GM13977 (cell line): ENCODE data around the gene GPATCH4.
"Not testable (repeated sequence)": the region's sequence is repeated elsewhere in the genome, so short reads cannot be mapped to it uniquely, and the experiment has no call there.

Source experiments
- DNase-seq: peaks from one replicate; pipeline ENCODE4 v3.0.0; 2012; ENCODE audit warnings: low spot score
- in situ Hi-C: fragments of 300-500 bp; cut with MboI; formaldehyde crosslinking; loops from one replicate; pipeline ENCODE4 v1.12.0; 2022; ENCODE audit warnings: low sequenced_read_pairs, low pct_unique_long_range_greater_than_20kb, mixed read lengths, inconsistent platforms; ENCODE audit not compliant: unreplicated experiment
- TF ChIP-seq, protein P1 (sequence below): IDR thresholded peaks from 2 replicates; pipeline ENCODE4 v1.5.1; 2012; ENCODE audit warnings: mild to moderate bottlenecking, control low read depth; ENCODE audit not compliant: insufficient read depth; ENCODE audit errors: extremely low read depth, missing control alignments

GPATCH4 gene

GRCh38 chr1:156641761-156642264 lies 40.5 kb upstream of the GPATCH4 start, which contains the start of gene BCAN:
BCAN (plus strand) TSS chr1:156642117; CDS start chr1:156646055, 3,938 bp downstream.
- peak; percentile 74 for DNase-seq
- in situ Hi-C loops, result no loop called here

DNA sequence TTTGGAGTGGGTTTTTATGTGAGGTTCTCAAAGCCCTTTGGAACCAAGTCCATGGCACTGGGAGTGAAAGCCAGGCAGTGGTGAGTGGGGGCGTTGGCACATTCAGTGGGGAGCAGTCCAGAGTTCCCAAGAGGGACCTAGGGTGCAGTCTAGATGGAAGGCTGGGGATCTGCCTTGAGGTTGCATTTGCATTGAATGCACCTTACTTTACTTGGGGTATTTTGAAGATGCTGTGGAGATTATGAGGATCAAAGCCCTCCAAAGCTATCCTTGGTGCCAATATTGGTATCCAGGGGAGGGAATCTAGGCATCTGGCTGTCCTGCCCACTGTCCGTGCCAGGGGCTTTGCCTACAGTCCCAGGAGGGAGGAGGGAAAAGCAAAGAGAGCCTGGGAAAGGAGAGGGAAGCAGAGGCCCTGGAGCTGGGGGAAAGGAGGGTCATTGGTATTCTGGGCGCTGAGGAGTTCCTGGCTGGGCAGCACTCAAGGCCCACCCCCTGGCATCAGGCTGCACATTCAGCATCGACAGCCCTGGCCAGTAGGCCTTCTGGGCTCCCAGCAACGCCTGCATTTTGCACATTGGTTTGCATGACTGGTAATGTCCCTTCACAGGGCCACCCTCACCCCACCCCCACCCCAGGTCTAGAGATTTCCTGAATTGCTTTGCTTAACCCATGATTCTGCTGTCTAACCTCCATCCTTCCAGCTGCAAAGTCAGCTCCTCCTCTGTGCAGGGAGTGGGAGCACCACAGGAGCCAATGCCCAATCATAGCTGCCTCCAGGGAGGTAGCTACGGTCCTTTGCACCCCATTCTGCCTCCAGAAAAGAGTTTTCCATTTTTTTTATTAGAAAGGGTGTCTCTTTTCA lies 39.8 kb upstream of the GPATCH4 start:
- TF ChIP-seq, protein P1, sequence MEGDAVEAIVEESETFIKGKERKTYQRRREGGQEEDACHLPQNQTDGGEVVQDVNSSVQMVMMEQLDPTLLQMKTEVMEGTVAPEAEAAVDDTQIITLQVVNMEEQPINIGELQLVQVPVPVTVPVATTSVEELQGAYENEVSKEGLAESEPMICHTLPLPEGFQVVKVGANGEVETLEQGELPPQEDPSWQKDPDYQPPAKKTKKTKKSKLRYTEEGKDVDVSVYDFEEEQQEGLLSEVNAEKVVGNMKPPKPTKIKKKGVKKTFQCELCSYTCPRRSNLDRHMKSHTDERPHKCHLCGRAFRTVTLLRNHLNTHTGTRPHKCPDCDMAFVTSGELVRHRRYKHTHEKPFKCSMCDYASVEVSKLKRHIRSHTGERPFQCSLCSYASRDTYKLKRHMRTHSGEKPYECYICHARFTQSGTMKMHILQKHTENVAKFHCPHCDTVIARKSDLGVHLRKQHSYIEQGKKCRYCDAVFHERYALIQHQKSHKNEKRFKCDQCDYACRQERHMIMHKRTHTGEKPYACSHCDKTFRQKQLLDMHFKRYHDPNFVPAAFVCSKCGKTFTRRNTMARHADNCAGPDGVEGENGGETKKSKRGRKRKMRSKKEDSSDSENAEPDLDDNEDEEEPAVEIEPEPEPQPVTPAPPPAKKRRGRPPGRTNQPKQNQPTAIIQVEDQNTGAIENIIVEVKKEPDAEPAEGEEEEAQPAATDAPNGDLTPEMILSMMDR, result no peak
- in situ Hi-C loops, result no loop called here
- DNase-seq, result no peak

More at GRCh38 chr1:156641761-156642264, 40.5 kb upstream of the GPATCH4 start, which contains the start of gene BCAN:
- TF ChIP-seq, protein P1, result no peak

DNA sequence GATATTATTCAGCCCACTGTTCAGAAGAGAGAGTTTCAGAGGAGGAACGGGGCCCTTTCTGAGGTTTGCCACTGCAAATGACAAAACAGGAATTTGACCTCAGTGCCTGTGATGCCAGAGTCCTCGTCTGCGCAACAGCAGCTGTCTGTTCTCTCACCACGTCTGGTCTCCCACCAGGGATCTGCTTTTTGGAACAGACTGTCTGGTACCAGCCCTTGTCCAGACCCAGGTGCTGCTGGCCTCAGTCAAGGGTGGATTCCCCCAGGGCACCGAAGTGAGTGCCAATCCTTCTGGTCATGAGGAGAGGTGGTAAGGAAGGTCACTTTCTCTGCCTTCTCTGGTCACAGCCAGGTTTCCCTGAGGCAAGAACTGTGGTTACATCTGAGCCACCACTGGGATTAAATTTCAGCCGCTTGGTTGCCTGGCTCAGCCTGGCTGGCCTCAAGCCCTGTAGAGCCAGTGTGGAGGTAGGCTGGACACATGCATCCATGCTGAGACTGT lies 38.4 kb upstream of the GPATCH4 start:
- in situ Hi-C loops, result no loop called here
- DNase-seq, result no peak

GRCh38 chr1:156638189-156638985 lies 37.1 kb upstream of the GPATCH4 start:
- TF ChIP-seq, protein P1, result no peak
- no peak for DNase-seq
- in situ Hi-C loops, result no loop called here

More for the DNA sequence above, 38.4 kb upstream of the GPATCH4 start:
- TF ChIP-seq, protein P1, result no peak

DNA sequence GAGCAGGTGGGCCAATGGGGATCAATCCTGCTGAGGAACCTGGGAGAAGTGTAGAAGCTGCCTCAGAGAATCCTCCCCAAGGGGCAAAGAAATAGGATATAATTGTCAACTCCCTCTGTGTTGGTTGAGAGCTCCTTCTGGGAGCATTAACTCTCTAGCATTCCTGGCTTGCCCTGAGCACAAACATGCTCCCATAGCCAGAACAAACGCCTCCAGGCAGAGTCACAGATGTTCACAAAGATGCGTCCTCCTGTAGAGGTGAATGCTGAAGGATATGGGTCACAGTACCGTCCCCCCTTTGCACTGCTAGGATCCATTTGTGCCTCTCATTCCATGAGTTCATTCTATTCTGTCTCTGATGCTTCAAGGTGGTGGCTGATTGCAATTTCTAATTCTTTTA lies 31.1 kb upstream of the GPATCH4 start:
- in situ Hi-C loops, result no loop called here
- no peak for DNase-seq
- TF ChIP-seq, protein P1, result no peak

DNA sequence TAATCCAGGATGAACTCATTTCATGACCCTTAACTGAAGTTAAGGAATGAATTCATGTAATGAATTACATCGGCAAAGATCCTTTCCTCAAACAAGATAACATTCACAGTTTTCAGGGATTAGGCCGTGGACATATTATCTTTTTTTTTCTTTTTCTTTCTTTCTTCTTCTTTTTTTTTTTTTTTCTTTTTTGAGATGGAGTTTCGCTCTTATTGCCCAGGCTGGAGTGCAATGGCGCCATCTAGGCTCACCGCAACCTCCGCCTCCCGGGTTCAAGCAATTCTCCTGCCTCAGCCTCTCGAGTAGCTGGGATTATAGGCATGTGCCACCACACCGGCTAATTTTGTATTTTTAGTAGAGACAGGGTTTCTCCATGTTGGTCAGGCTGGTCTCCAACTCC lies 29.9 kb upstream of the GPATCH4 start:
- TF ChIP-seq, protein P1, result peak; percentile 8
- in situ Hi-C loops, DNase-seq: not testable (repeated sequence)
